Measurements from ENCODE around the gene TBATA. TPM values are rescaled to one million over a fixed set of nuclear protein-coding genes. Genes with fewer than 3 reads are reported as not detected.
A peak's percentile ranks its signal among the peaks of the same experiment; 100 is the strongest.

Gene TBATA
- total RNA-seq, 2 experiments from 2014 or later, result not detected

- peak overlapping the region; percentile 37 for H3K4me3 Mint-ChIP-seq
- H3K27me3 Mint-ChIP-seq, result no peaks in the 10 kb centered on the region
- ATAC-seq (no peak), DNase-seq (no peak)
- H3K27ac Mint-ChIP-seq, result peak overlapping the region; percentile 86
- peaks cover 60% of the 10 kb centered on the region for H3K36me3 Mint-ChIP-seq (ENCODE audit: low read depth)
- peaks cover 73% of the 10 kb centered on the region for H3K4me1 Mint-ChIP-seq
- CTCF ChIA-PET, result interaction anchor here (0.6 to 8.2 kb wide), 5 partner anchors 10 to 1728 kb away, joined by 3 to 74 read pairs (median 5); no protein-coding TSS in a partner anchor
- no peaks in the 10 kb centered on the region for H3K9me3 Mint-ChIP-seq (ENCODE audit: low read depth)
- POLR2A ChIA-PET, result interaction anchor here (2.0 kb wide), 1 partner anchor 10 kb away, joined by 12 read pairs; no protein-coding TSS in a partner anchor
- intact Hi-C loops (cut with DNase I, micrococcal nuclease), result loop anchor here in 1 of 2 experiments (10.0 kb wide), 1 partner anchor 913 kb away; no protein-coding TSS in a partner anchor
These were observed 37.1 kb upstream of the TBATA start for GRCh38 chr10:70822076-70822820.

- peaks cover 64% of the 10 kb centered on the region for H3K4me1 Mint-ChIP-seq
- peak; percentile 90 for ATAC-seq
- ChIA-PET POLR2A (interaction anchor here (0.9 to 2.0 kb wide), 4 partner anchors 11 to 41 kb away, joined by 3 to 12 read pairs (median 4); no protein-coding TSS in a partner anchor), CTCF (interaction anchor here (0.6 to 8.2 kb wide), 6 partner anchors 11 to 1727 kb away, joined by 3 to 74 read pairs (median 4); no protein-coding TSS in a partner anchor)
- peak; percentile 48 for DNase-seq
- H3K4me3 Mint-ChIP-seq, result peak overlapping the region; percentile 37
- intact Hi-C loops (cut with DNase I, micrococcal nuclease), result loop anchor here (1.0 to 10.0 kb wide), 5 partner anchors 12 to 914 kb away; no protein-coding TSS in a partner anchor
- no peaks in the 10 kb centered on the region for H3K9me3 Mint-ChIP-seq (ENCODE audit: low read depth)
- peaks cover 59% of the 10 kb centered on the region for H3K36me3 Mint-ChIP-seq (ENCODE audit: low read depth)
- no peaks in the 10 kb centered on the region for H3K27me3 Mint-ChIP-seq
- H3K27ac Mint-ChIP-seq, result peak overlapping the region; percentile 86
These were observed 36.0 kb upstream of the TBATA start for GRCh38 chr10:70820976-70821750.

- peak overlapping the region; percentile 83 for H3K4me3 Mint-ChIP-seq
- ChIA-PET POLR2A (interaction anchor here (0.6 to 1.6 kb wide), 3 partner anchors 17 to 332 kb away, joined by 3 to 4 read pairs (median 3); no protein-coding TSS in a partner anchor), CTCF (interaction anchor here (0.7 to 8.2 kb wide), 8 partner anchors 16 to 240 kb away, joined by 3 to 74 read pairs (median 3); no protein-coding TSS in a partner anchor)
- H3K9me3 Mint-ChIP-seq (ENCODE audit: low read depth), result no peaks in the 10 kb centered on the region
- H3K27me3 Mint-ChIP-seq, result no peaks in the 10 kb centered on the region
- DNase-seq (peak; percentile 67), ATAC-seq (peak; percentile 37)
- peaks cover 32% of the 10 kb centered on the region for H3K36me3 Mint-ChIP-seq (ENCODE audit: low read depth)
- H3K27ac Mint-ChIP-seq, result peak overlapping the region; percentile 84
- peaks cover 45% of the 10 kb centered on the region for H3K4me1 Mint-ChIP-seq
- intact Hi-C loops (cut with DNase I, micrococcal nuclease), result loop anchor here in 1 of 2 experiments (5.0 to 10.0 kb wide), 5 partner anchors 339 to 669 kb away; partner anchors contain the start of genes PALD1, PPA1, TYSND1 and UNC5B
These were observed 31.2 kb upstream of the TBATA start for GRCh38 chr10:70816220-70816894.

- H3K9me3 Mint-ChIP-seq (ENCODE audit: low read depth), result no peaks in the 10 kb centered on the region
- intact Hi-C loops (cut with DNase I, micrococcal nuclease), result loop anchor here (1.0 to 10.0 kb wide), 8 partner anchors 65 to 668 kb away; partner anchors contain the start of genes PALD1 (in 1 of the 2), PCBD1 (in 1 of the 2), PPA1 (in 1 of the 2) and TYSND1 (in 1 of the 2)
- H3K4me1 Mint-ChIP-seq, result peaks cover 38% of the 10 kb centered on the region
- ATAC-seq (peak; percentile 82), DNase-seq (peak; percentile 92)
- H3K36me3 Mint-ChIP-seq (ENCODE audit: low read depth), result peaks cover 26% of the 10 kb centered on the region
- POLR2A ChIA-PET, result interaction anchor here (0.6 kb wide), 1 partner anchor 242 kb away, joined by 3 read pairs; no protein-coding TSS in a partner anchor
- CTCF ChIA-PET, result interaction anchor here (0.8 to 8.2 kb wide), 6 partner anchors 17 to 66 kb away, joined by 3 to 74 read pairs (median 4); no protein-coding TSS in a partner anchor
- H3K4me3 Mint-ChIP-seq, result peak within 1 kb of the TSS; percentile 83
- H3K27ac Mint-ChIP-seq, result peak within 1 kb of the TSS; percentile 84
- H3K27me3 Mint-ChIP-seq, result no peaks in the 10 kb centered on the region
These were observed 30.5 kb upstream of the TBATA start, which contains the start of gene SGPL1 for GRCh38 chr10:70815504-70816219. SGPL1 (plus strand) TSS chr10:70815948; CDS start chr10:70816854, 906 bp downstream.

- ATAC-seq (no peak), DNase-seq (no peak)
- H3K27ac Mint-ChIP-seq, result no peak overlapping the region
- H3K4me3 Mint-ChIP-seq, result peak overlapping the region; percentile 0
- H3K4me1 Mint-ChIP-seq, result peaks cover 26% of the 10 kb centered on the region
- no peaks in the 10 kb centered on the region for H3K9me3 Mint-ChIP-seq (ENCODE audit: low read depth)
- intact Hi-C loops (cut with DNase I, micrococcal nuclease), result loop anchor here in 1 of 2 experiments (2.0 to 10.0 kb wide), 3 partner anchors 75 to 401 kb away; partner anchors contain the start of genes PCBD1 and UNC5B
- peaks cover 17% of the 10 kb centered on the region for H3K36me3 Mint-ChIP-seq (ENCODE audit: low read depth)
- H3K27me3 Mint-ChIP-seq, result no peaks in the 10 kb centered on the region
- ChIA-PET POLR2A (no interaction called here), CTCF (interaction anchor here (1.0 to 8.2 kb wide), 3 partner anchors 19 to 352 kb away, joined by 3 to 74 read pairs (median 3); no protein-coding TSS in a partner anchor)
These were observed 28.9 kb upstream of the TBATA start for GRCh38 chr10:70814126-70814525.

- Mint-ChIP-seq H3K4me1 (peaks cover 13% of the 10 kb centered on the region), H3K27ac (no peak overlapping the region), H3K36me3 (ENCODE audit: low read depth) (peaks cover 7% of the 10 kb centered on the region), H3K9me3 (ENCODE audit: low read depth) (no peaks in the 10 kb centered on the region), H3K4me3 (no peak overlapping the region), H3K27me3 (no peaks in the 10 kb centered on the region)
- no peak for DNase-seq
- ATAC-seq, result no peak
- CTCF ChIA-PET, result interaction anchor here (0.6 kb wide), 1 partner anchor 242 kb away, joined by 3 read pairs; no protein-coding TSS in a partner anchor
- POLR2A ChIA-PET, result no interaction called here
- intact Hi-C loops (cut with DNase I, micrococcal nuclease), result loop anchor here in 1 of 2 experiments (10.0 kb wide), 1 partner anchor 402 kb away; the partner anchor contains the start of gene UNC5B
These were observed 27.6 kb upstream of the TBATA start for GRCh38 chr10:70812814-70813213.

GRCh38 chr10:70811881-70812280, 26.7 kb upstream of the TBATA start:
- H3K9me3 Mint-ChIP-seq (ENCODE audit: low read depth), result no peaks in the 10 kb centered on the region
- peaks cover 8% of the 10 kb centered on the region for H3K4me1 Mint-ChIP-seq
- intact Hi-C loops (cut with DNase I, micrococcal nuclease), result loop anchor here in 1 of 2 experiments (10.0 kb wide), 1 partner anchor 403 kb away; the partner anchor contains the start of gene UNC5B
- no peak overlapping the region for H3K4me3 Mint-ChIP-seq
- no peak overlapping the region for H3K27ac Mint-ChIP-seq
- ATAC-seq (no peak), DNase-seq (no peak)
- POLR2A ChIA-PET, result no interaction called here
- H3K36me3 Mint-ChIP-seq (ENCODE audit: low read depth), result peaks cover 2% of the 10 kb centered on the region
- CTCF ChIA-PET, result no interaction called here
- H3K27me3 Mint-ChIP-seq, result peaks cover 2% of the 10 kb centered on the region

GRCh38 chr10:70810967-70811366, 25.8 kb upstream of the TBATA start:
- no peak overlapping the region for H3K4me3 Mint-ChIP-seq
- ChIA-PET CTCF (no interaction called here), POLR2A (no interaction called here)
- H3K9me3 Mint-ChIP-seq (ENCODE audit: low read depth), result no peaks in the 10 kb centered on the region
- H3K27ac Mint-ChIP-seq, result no peak overlapping the region
- intact Hi-C loops (cut with DNase I, micrococcal nuclease), result loop anchor here in 1 of 2 experiments (10.0 kb wide), 1 partner anchor 404 kb away; the partner anchor contains the start of gene UNC5B
- no peaks in the 10 kb centered on the region for H3K36me3 Mint-ChIP-seq (ENCODE audit: low read depth)
- peaks cover 8% of the 10 kb centered on the region for H3K4me1 Mint-ChIP-seq
- ATAC-seq (no peak), DNase-seq (no peak)
- H3K27me3 Mint-ChIP-seq, result peaks cover 2% of the 10 kb centered on the region

GRCh38 chr10:70809726-70810125, 24.5 kb upstream of the TBATA start:
- intact Hi-C loops (cut with DNase I, micrococcal nuclease), result loop anchor here in 1 of 2 experiments (10.0 kb wide), 1 partner anchor 405 kb away; the partner anchor contains the start of gene UNC5B
- CTCF ChIA-PET, result interaction anchor here (0.6 to 1.3 kb wide), 2 partner anchors 8 to 69 kb away, joined by 3 to 4 read pairs; no protein-coding TSS in a partner anchor
- H3K4me1 Mint-ChIP-seq, result peaks cover 6% of the 10 kb centered on the region
- POLR2A ChIA-PET, result interaction anchor here (0.6 kb wide), 1 partner anchor 78 kb away, joined by 7 read pairs; no protein-coding TSS in a partner anchor
- no peaks in the 10 kb centered on the region for H3K9me3 Mint-ChIP-seq (ENCODE audit: low read depth)
- ATAC-seq (no peak), DNase-seq (no peak)
- H3K36me3 Mint-ChIP-seq (ENCODE audit: low read depth), result no peaks in the 10 kb centered on the region
- H3K27ac Mint-ChIP-seq, result no peak overlapping the region
- peaks cover 2% of the 10 kb centered on the region for H3K27me3 Mint-ChIP-seq
- H3K4me3 Mint-ChIP-seq, result no peak overlapping the region
